HG03066 (cell line): ENCODE measurements around the gene ENTR1.

Source experiments
- ATAC-seq: cut with Tn5 transposase; IDR thresholded peaks from one replicate; pipeline ENCODE4 v1.9.1; 2021; ENCODE audit warnings: low read depth; ENCODE audit not compliant: unreplicated experiment

The ENTR1 gene

DNA sequence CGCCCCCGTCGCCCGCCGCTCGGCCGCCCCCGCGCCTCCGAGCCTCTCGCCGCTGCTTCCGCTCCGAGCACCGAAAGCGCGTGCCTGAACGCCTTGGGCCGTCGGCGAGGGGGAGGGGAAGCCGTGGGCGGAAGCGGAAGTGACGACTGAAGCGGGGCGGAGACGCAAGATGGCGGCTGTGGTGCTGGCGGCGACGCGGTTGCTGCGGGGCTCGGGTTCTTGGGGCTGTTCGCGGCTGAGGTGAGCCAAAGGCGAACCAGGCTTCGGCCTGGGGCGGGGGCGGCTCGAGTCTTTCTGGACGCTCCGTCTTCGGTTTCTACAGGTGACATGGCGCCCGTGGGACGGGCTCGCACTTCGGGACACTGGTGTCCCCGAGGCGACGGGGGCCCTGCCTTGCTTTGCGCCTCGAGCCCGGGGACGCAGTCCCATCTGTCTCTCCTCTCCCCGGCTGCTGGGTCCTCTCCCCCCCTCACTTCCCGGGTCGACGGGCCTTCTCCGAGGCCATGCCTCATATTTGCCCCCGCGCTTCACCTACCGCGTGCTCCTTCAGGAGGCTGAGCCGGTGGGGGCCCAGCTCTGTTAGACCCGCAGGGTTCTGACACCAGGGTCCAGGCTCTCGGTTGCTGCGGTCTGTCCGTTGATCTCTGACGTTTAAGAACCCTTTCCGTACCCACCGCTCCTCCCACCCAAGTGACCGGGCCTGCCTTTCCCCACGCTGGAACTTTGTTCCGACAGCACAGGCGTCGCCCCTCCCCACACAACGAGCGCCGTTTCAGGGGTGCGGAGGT is at the start of gene ENTR1, which contains the start of gene PMPCA:
TSS of gene ENTR1 (minus strand) at position 115 of the 788 bp plus-strand sequence. CDS start 217 bp downstream, outside the sequence.
TSS of gene PMPCA (plus strand) at position 159 of the 788 bp plus-strand sequence. CDS start at position 170, 11 bp downstream.
- peak; percentile 80 for ATAC-seq

DNA sequence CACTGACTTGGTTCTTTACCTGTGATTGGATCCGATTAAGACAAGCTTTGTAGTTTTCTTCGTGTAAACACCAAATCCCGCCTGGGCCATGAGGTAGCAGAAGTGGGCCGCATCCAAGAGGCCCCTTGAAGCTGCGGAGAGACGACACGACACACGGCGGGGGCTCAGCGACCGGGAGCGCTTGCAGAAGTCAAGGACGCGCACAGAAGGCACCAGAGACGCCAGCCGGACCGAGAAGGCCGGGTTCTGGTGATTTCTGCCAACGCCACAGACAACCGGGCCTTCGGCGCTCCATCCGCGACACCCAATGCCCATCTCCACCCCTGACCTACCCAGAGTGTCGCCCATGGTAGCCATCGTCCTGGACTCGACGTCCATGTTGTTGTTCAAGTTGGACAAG is 49.0 kb upstream of the ENTR1 start:
- no peak for ATAC-seq

DNA sequence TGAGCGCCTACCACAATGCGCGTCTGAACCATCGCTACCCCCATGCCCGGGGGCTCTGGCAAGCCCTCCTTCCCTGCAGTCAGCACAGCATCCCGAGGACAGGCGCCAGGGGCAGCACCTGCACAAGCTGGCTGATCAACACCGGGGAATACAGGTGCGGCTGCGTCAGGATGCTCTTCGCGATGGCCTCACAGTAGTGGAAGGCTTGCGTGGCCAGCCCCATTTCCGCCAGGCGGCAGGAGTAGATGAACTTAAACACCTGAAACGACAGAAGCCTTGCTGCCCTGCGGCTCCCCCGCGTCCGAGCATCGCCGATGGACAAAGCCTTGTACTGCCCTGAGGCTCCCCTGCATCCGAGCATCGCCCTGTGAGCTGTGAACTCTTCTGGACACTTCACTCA is 46.9 kb upstream of the ENTR1 start:
- no peak for ATAC-seq

- ATAC-seq, result no peak
These were observed 45.8 kb upstream of the ENTR1 start for GRCh38 chr9:136456258-136456657.

DNA sequence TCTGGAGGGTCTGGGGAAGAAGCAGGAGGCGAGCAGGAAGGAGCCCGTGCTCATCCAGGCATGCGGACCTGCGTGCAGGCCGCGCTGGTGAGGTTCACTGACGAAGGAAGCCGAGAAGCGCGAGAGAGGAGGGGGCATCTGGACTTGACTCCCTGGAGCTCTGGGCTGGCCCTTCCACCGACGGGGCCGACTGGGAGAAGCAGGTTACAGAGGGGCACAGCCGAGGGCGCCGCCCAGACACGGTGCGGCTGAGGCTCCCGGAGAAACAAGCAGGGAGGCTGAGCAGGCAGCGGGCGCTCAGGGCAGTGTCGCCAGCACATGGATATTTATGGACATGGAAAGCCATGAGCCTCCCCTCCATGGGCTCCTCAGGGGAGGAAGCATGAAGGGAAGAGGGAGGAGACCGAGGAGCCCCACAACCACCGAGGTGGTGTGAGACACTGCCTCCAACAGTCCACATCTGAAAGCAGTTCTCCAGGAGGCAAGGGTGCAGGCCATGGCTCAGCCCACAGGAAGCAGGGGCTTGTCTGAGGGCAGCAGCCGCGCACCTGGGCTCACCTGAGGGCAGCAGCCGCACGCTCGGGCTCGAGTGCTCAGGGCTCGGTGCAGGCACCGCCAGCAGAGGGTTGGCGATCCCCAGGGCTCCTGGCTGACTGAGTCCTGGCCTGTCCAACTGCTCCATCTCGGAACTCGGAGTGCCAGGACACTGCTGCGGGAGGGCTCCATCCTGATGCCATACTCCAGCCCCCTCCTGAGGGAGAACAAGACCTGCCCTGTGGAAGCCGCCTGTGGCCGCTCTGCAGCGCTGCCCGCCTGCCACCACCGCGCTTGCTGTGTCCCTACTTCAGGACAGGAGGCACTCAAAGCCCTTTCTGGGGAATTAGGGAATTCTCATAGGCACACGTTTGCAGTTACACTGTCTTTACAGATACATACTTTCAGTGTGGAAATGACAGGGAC is 44.9 kb upstream of the ENTR1 start:
- ATAC-seq, result no peak

DNA sequence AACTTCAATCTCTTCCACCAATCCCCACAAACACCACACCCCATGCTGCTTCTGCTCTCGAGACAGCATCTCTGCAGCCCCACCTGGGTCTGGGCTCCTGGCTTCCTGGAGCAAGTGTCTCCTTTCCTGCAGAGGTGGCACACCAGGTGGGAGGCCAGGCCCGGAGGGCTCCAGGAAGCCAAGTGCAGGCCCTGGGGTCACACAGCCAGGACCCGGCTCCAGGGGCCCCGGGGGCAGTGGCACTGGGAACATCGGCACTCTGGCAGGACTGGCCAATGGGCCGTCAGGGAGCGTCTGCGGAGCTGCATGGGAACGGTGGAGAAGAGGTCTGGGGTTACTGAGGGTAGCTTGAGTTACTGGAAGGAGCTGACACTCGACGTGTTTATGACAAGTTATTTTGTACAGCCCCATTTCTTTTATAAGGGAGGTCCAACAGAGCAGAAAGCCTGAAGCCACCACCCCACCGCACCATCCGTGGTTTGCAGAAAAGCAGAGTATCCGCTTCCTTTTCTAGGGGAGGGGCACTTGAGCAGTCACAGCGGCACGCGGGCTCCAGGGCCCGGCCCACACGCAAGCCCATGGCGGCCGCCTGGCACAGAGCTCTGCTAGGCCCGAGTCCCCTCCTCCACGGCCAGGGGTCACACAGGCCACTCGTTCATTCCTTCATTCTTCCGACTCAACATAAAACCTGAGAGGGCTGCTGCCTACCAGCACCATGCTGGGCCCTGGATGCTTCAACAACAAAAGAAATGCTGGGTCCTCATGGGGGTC is 43.8 kb upstream of the ENTR1 start:
- no peak for ATAC-seq

DNA sequence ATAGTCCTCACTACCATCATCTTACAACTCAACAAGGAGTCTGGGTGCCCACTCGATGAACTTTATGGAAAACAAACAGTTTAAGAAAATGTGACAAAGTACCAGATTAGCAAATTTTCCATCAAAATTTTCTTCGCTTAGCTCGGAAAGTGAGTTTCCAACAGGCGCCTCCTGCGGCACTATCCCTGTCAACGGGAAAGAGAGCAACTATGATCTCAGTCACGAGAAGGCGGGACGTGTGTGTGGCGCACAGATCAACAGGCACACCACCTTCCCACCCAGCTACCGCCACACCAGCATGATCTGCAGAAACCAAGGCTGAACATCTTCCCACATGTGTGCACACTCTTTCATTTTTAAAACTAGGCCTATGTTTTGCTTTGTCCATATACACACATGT is 42.9 kb upstream of the ENTR1 start:
- ATAC-seq, result no peak

- ATAC-seq, result no peak
These were observed 40.9 kb upstream of the ENTR1 start for GRCh38 chr9:136451221-136451877.

- ATAC-seq, result no peak
These were observed 38.2 kb upstream of the ENTR1 start for GRCh38 chr9:136448655-136449054.

- no peak for ATAC-seq
These were observed 36.9 kb upstream of the ENTR1 start for GRCh38 chr9:136447173-136447778.

DNA sequence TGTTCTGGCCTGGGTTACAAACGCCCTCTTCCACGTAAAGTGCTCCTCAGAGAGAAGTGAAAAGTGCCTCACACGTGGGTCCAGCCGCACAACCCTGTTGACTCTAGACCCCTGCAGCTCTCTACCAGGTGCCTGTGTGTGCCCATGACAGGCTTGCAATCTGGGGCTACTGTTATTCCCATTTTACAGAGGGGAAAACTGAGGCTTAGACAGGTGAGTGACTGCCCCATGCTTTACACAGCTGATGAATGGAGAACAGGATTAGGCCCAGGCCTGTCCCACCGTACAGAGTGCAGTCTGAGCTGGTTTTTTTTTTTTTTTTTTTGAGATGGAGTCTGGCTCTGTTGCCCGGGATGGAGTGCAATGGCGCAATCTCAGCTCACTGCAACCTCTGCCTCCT is 35.4 kb upstream of the ENTR1 start:
- ATAC-seq, result no peak

DNA sequence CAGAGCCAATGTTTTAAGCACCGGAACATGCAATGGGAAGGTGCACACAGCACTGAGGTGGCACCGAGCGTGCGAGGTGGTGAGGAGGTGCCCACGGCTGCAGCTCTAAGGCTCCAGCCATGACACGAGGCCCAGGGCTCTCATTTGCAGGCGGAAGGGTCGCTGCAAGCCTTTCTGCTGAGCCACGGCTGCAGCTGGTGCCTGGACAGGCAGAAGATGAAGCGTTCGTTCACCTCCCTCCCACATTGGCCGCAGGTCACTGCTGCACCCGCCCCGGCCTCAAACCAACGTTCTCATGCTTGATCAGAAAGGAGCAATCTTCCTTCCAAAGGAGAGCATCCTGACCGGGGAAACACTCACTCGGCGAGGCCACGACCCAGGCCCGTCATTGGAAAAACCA is 33.7 kb upstream of the ENTR1 start:
- ATAC-seq, result no peak

- no peak for ATAC-seq
These were observed 33.3 kb upstream of the ENTR1 start for GRCh38 chr9:136443687-136444086.

GRCh38 chr9:136443087-136443486 is 32.7 kb upstream of the ENTR1 start:
- ATAC-seq, result no peak

DNA sequence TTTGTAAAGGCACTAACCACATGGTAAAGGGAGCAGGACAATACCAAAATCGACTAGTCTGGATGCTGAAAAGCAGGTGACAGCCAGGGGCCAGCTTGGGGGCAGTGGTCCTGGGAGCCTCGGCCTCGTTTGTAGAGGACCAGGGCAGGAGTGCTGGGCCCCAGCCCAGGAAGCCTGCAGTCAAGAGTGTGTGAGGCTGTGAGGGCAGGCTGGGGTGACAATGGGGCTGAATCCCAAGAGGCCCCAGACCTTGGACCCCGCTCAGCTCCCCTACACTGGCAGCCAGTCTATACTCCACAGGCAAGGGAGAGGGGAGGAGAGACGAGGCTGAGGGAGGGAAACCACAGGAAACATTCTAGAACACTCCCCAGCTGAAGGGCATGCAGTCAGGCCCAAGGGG is 31.9 kb upstream of the ENTR1 start:
- ATAC-seq, result no peak

DNA sequence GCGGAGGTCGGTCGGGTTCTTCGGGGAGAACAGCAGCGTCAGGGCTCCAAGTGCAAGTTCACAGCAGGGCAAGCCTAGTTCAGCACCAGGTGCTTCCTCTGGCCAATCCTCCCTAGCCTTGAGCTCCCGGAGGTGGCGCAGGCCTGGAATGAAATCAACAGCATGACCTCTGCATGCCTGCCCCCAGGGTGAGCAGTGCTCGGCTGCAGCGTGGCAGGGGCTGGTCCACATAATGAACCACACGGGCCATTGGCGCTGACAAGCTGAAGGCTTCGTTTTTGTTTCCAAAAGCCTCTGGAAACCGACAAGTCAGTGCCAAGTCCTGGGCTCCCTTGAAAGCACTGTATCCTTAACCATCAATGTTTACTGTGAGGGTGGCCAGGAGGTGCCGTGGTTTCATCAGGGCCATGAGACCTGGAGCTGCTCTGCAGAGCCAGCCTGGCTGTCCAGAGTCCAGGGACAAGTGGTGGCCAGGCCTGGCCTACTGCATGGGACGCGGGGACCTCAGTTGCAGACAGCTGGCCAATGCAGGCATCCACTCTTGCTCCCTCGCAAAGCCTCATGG is 31.3 kb upstream of the ENTR1 start:
- ATAC-seq, result no peak

- no peak for ATAC-seq
These were observed 30.8 kb upstream of the ENTR1 start for GRCh38 chr9:136441191-136441680.

GRCh38 chr9:136439481-136440408 is 29.3 kb upstream of the ENTR1 start, which contains the start of gene INPP5E:
INPP5E (minus strand) TSS chr9:136439845; CDS start chr9:136439419, 426 bp downstream.
- peak; percentile 45 for ATAC-seq
